Stimulated activated CD4-positive, alpha-beta T cell treated with anti-CD3 and anti-CD28 coated beads, Interleukin-4, amount 100 ng/mL, for 1 hour (primary cell): ENCODE results near the gene GSC2.

Experiments
- DNase-seq: peaks from one replicate; pipeline ENCODE4 v3.0.0-alpha.2; 2020

The GSC2 gene

DNA sequence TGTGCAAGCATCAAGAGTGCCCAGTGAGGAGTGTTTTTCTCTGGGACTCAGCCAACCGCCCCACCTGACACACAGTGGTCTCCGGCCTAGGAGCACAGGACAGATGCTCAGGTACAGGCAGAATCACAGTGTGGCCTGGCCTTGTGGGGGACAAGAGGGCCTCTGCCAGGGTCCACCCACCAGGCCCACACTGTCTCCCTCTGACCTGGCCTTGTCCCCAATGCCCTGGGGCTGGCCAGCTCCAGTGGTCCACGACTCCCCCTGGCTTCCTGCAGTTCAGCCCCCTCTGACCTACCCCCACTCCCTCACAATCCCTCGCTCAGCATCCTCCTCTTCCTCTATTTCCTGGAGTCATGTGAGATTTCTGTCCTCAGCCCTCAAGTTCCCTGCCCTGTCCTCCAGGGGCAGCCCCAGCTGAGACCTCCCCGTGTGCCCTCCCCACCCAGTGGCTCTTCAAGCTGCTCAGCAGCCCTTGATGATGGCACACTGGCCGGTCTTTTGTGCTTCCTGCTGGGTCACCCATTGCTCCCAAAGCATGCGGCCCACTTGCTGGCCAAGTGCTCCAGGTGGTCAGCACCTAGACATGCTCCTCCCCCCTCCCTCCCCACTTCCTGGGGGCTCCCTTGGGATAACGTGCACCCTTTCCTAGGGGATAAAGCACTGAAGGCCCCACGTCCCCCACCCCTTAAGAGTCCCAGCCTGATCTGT, 17.2 kb downstream of the GSC2 start:
- no peak for DNase-seq

- no peak for DNase-seq
Measured at GRCh38 chr22:19132153-19132552, 17.9 kb downstream of the GSC2 start.

- no peak for DNase-seq
Measured at GRCh38 chr22:19131685-19132015, 18.4 kb downstream of the GSC2 start.

GRCh38 chr22:19130959-19131684, 19.0 kb downstream of the GSC2 start, which contains the start of gene TSSK2:
Gene TSSK2, plus strand, starts transcription at chr22:19131308. Its CDS starts 92 bp downstream, at chr22:19131400.
- no peak for DNase-seq

- DNase-seq = no peak
Measured at GRCh38 chr22:19129871-19130270, 20.2 kb downstream of the GSC2 start.

- no peak for DNase-seq
Measured at GRCh38 chr22:19128946-19129727, 21.0 kb downstream of the GSC2 start.

- DNase-seq = no peak
Measured at GRCh38 chr22:19128009-19128401, 22.1 kb downstream of the GSC2 start.

DNA sequence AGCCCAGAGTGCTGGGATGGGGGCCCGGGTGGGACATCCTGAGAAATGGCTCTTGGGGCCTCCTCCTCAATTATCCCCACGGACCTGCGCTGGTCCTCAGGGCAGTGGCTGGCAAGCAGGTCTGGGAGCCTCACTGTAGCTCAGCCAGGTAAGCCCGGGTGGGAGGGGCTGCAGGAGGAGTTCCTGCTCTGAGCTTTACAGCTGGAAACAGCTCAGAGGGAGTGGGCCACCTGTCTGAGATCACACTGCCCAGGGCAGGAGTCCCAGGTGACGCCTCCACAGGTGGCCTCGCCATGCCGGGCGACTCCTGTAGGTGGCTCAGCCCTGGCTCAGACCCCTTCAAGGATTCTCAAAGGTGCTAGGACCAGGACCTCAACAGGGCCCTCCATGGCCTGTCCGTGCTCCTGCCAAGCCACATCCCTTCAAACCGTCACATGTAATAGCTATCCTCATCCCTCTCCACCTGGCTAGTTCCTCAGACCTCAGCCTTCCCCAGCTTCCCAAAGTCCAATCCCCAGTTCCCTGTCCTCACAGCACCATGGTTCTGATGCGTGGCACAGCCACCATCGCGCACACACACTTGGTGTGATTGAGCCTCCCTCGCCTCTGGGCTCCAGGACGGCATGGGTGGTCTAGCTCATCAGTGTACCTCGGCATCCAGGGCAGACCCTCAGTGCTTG, 22.6 kb downstream of the GSC2 start:
- DNase-seq = no peak

DNA sequence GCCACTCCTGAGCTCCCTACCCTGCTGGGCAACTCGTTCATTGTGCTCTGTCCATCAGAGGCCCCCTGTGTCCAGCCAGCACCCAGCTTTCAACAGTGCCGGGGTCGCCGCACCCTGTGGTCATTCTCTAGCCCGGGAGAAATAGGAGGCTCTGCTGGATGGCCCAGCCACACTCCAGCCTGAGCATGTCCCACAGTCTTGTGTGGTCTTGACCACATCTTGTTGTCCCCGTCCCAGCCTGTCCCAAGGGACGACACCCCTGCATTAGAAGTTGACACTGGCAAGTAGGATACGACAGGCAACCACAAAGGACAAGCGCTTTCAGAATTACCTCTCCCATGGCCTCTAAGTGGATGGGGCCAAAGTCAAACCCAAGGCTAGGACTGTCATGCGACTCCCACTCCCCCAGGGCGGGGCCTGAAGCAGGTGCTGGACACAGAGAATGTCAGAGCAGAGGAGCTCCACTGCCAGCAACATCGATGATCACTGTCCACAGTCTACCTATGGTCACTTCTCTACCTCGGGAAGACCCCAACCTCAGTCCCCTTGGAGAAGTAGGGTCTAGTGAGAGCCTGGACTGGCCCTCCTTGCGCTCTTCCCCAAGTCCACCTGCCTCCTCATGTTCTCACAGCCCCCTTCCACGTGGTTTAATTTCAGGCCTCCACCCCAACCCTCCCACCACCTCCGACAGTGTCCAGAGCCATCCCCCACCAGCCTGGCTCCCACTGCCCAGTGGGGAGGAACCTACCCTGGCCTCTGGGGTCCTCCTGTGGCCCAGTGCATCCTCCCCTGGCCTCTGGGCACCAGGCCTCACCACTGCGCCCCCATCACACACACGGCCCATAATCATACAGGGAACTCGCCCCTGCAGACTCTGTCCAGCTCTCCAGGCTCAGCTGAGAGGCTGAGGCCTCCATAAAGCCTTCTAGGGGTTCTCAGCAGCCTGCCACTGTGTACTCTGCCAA, 23.5 kb downstream of the GSC2 start:
- no peak for DNase-seq

DNA sequence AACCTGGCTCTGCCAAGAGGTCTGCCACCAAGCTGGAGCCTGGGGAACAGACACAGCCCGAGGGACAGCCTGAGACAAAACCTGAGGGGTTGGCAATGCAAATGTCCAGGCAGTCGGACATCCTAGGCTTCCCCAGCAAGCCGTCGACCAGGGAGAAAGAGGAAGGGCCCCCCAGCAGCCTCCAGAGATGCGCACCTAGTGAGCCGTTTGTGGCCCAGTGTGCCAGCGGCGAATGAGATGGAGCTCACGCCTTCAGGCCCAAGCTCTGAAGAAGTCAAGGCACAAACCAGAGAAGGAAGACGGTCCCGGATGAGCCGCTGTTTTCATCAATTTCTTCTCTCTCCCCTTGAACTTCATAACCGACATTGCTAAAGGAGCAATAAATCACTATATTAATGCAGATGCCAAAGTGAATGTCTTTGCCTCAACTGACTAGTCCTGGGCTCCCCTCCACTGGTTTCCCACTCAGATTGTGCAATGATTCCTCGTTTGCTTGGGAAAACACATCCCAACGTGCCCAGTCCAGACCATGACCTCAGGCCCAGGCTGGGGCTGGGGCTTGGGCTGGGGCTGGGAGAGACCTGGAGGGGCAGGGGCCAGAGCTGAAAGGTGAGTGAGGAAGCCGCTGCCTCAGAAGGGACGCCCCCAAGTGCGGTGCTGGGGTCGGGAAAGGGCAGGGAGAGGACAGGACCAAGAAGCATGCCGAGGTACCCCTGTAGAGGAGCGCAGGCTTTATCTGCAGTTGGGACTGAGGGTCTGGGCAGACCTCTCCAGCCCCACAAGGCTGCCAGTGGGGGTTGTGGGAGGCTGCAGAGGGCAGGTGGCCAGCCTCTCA, 24.4 kb downstream of the GSC2 start:
- DNase-seq = no peak

- DNase-seq = no peak
Measured at GRCh38 chr22:19125011-19125410, 25.1 kb downstream of the GSC2 start.

GRCh38 chr22:19124377-19124776, 25.7 kb downstream of the GSC2 start:
- DNase-seq = no peak

- no peak for DNase-seq
Measured at GRCh38 chr22:19123936-19124335, 26.2 kb downstream of the GSC2 start.

- no peak for DNase-seq
Measured at GRCh38 chr22:19122752-19123492, 27.2 kb downstream of the GSC2 start.

DNA sequence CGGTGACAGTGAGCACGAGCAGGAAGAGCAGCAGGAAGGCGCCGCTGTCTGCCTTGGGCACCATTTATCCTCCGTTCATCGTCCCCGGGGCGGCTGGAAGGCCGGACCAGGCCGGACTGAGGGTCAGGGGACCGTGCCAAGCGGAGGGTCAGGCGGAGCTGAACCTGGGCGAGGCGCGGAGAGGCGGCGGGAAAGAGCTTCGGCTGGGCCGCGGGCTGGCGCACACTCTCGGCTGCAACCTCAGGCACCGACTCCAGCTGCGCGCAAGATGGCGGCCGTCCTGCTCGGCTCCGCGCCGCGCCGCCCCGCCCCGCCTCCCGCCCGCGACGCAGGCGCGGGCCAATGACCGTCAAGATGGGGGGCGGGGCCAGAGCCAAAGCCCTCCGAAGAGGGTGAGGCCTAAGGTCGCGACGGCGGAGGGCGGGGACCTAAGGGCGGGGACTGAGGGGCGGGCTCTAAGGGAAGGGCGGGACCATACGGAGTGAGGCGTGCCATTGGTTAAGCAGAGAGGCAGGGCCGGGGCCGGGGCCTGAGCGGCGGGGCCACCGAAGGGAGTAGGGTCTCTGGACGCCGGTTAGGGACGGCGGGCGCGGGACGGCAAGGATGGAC, 27.8 kb downstream of the GSC2 start, which contains the start of gene DGCR2:
Gene DGCR2 (minus strand): TSS at position 270 of the 609 bp plus-strand sequence. CDS start 206 bp downstream, at position 64.
- DNase-seq = peak; percentile 96

GRCh38 chr22:19121631-19122142, 28.4 kb downstream of the GSC2 start:
- peak; percentile 37 for DNase-seq

GRCh38 chr22:19120829-19121630, 29.1 kb downstream of the GSC2 start:
- peak; percentile 42 for DNase-seq

DNA sequence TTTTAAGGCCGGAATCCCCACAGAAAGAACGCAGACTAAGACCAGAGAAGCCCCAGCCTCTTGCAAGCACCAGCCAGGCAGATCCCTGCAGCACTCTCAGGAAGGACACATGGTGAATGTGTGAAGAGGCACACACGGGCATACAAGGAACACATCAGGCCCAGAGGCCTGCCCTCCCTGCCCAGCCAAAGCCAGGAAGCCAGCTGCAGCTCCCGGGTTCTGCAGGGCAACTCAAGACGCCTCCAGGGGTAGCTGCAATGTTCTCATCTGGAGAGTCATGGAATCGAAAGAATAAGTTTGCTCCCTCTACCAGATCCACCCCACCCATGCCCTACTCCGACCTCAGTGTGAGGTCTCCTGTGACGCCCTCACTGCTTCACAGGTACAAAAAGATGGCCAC, 30.1 kb downstream of the GSC2 start:
- DNase-seq = no peak
